ENCODE results near the gene TBX15.

DNA sequence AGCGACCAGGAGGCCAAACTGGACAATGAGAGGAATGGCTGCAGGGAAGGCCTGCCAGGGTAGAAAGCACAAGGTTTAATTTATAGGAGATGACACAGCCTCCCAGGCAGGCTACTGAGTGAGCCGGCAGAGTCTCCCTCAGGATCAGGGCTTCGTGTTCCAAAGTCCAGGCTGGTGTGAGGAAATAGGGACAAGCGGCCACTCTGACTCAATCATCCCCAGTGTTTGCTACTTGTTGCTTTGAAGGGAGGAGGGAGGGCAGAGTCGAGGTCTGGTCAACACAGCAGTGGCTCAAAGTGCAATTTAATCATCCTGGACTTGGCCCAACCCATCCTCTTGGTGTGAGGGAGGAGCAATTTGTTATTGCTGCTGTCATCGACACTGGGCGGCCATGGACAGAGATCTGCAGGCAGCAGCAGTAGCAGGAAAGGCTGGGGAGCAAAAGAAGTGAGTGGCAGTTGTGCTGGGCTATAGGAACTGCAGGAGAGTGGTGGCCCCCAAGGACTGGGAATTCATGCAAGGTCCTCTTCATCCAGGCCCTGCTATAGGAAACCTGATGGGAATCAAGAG, 27.5 kb downstream of the TBX15 start:
- TF ChIP-seq POLR2AphosphoS5 (IDR thresholded peaks at IDR 0.05; ENCODE audit: low read depth, low read length) = peak; percentile 48; the same call in 1 of the 2 replicates
- TF ChIP-seq TAF1 (IDR thresholded peaks at IDR 0.05; ENCODE audit: borderline replicate concordance, insufficient read depth, low read length) = peak; percentile 51; the same call in 1 of the 2 replicates
- TF ChIP-seq, protein P1, sequence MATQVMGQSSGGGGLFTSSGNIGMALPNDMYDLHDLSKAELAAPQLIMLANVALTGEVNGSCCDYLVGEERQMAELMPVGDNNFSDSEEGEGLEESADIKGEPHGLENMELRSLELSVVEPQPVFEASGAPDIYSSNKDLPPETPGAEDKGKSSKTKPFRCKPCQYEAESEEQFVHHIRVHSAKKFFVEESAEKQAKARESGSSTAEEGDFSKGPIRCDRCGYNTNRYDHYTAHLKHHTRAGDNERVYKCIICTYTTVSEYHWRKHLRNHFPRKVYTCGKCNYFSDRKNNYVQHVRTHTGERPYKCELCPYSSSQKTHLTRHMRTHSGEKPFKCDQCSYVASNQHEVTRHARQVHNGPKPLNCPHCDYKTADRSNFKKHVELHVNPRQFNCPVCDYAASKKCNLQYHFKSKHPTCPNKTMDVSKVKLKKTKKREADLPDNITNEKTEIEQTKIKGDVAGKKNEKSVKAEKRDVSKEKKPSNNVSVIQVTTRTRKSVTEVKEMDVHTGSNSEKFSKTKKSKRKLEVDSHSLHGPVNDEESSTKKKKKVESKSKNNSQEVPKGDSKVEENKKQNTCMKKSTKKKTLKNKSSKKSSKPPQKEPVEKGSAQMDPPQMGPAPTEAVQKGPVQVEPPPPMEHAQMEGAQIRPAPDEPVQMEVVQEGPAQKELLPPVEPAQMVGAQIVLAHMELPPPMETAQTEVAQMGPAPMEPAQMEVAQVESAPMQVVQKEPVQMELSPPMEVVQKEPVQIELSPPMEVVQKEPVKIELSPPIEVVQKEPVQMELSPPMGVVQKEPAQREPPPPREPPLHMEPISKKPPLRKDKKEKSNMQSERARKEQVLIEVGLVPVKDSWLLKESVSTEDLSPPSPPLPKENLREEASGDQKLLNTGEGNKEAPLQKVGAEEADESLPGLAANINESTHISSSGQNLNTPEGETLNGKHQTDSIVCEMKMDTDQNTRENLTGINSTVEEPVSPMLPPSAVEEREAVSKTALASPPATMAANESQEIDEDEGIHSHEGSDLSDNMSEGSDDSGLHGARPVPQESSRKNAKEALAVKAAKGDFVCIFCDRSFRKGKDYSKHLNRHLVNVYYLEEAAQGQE (IDR thresholded peaks at IDR 0.05; ENCODE audit: insufficient read depth in 1 of 2, low read depth in 2 of 2, low read length in 2 of 2) = peak in 1 of 2 experiments; percentile 73; a peak in 2 of 4 replicates
- TF ChIP-seq SIN3A (IDR thresholded peaks at IDR 0.05; ENCODE audit: borderline replicate concordance, insufficient read depth, low read length) = 0 out of 2 replicates have a peak, but pooled peaks have one; percentile 35
- peak; percentile 94 for TF ChIP-seq FOXP2 (optimal IDR thresholded peaks at IDR 0.05; ENCODE audit: borderline replicate concordance, extremely low read depth, extremely low read length, insufficient read depth)

Measured in PFSK-1 (cell line).